ENCODE results near the gene LYL1.

The LYL1 gene

GRCh38 chr19:13060233-13060963 is 42.3 kb downstream of the LYL1 start:
- H3K79me1 ChIP-seq (replicated peaks; ENCODE audit: low read length, poor library complexity, severe bottlenecking): no peaks in the 10 kb centered on the region
- no peak overlapping the region for H3K14ac ChIP-seq (ENCODE audit: low read length in 2 of 2)
- DNase-seq: no peak
- H3K27me3 ChIP-seq (ENCODE audit: control insufficient read depth in 1 of 2, insufficient read depth in 1 of 2, low read length in 2 of 2): peaks cover 0 to 34% of the 10 kb centered on the region in 2 experiments
- no peak overlapping the region for H3K23ac ChIP-seq (ENCODE audit: low read length in 2 of 2)
- peaks cover 46% of the 10 kb centered on the region for H3K4me1 ChIP-seq (ENCODE audit: control insufficient read depth, insufficient read depth, low read depth, low read length)
- peaks cover 0 to 8% of the 10 kb centered on the region in 2 experiments for H3K36me3 ChIP-seq (ENCODE audit: control insufficient read depth in 1 of 2, insufficient read depth in 2 of 2, low read depth in 1 of 2, low read length in 2 of 2)
- peak overlapping the region; percentile 79 for H3K9ac ChIP-seq (ENCODE audit: low read length)
- H4K91ac ChIP-seq (ENCODE audit: low read length): peak overlapping the region; percentile 62
- no peak overlapping the region for H3K27ac ChIP-seq (ENCODE audit: low read length, poor library complexity, severe bottlenecking)
- peak overlapping the region; percentile 83 for H4K8ac ChIP-seq (ENCODE audit: low read length)
- H2BK120ac ChIP-seq (ENCODE audit: low read depth, low read length): peak overlapping the region; percentile 66
- H2AFZ ChIP-seq (ENCODE audit: low read depth, low read length): no peak overlapping the region
- no peaks in the 10 kb centered on the region for H3K9me3 ChIP-seq (ENCODE audit: control insufficient read depth, low read length)
- H3K18ac ChIP-seq (ENCODE audit: low read depth in 1 of 2, low read length in 2 of 2): peak overlapping the region; percentile 44 to 73
- H2BK15ac ChIP-seq (ENCODE audit: low read depth, poor library complexity, severe bottlenecking): peak overlapping the region; percentile 82
- peak overlapping the region; percentile 98 for H3K4me2 ChIP-seq (ENCODE audit: low read length, poor library complexity, severe bottlenecking)
- 37% methylated on average over 19 of the region's 19 CpGs for whole genome bisulfite sequencing
- peak overlapping the region; percentile 17 for H2AK5ac ChIP-seq (ENCODE audit: low read length, severe bottlenecking)
- H3K4ac ChIP-seq (ENCODE audit: low read depth in 1 of 2, low read length in 2 of 2): peak overlapping the region in 1 of 2 experiments; percentile 59
- H2BK5ac ChIP-seq (ENCODE audit: low read depth, low read length, poor library complexity, severe bottlenecking): no peak overlapping the region
- H2BK12ac ChIP-seq (ENCODE audit: low read length in 2 of 2): no peak overlapping the region
- H3K4me3 ChIP-seq (ENCODE audit: insufficient read depth in 1 of 2, low read depth in 1 of 2, low read length in 2 of 2): peak overlapping the region in 1 of 2 experiments; percentile 66

GRCh38 chr19:13058951-13059660 is 43.6 kb downstream of the LYL1 start:
- Histone ChIP-seq H2AFZ (ENCODE audit: low read depth, low read length) (no peak overlapping the region), H4K91ac (ENCODE audit: low read length) (no peak overlapping the region), H3K4me2 (ENCODE audit: low read length, poor library complexity, severe bottlenecking) (no peak overlapping the region), H3K14ac (ENCODE audit: low read length in 2 of 2) (no peak overlapping the region), H3K9ac (ENCODE audit: low read length) (peak overlapping the region; percentile 79), H3K23ac (ENCODE audit: low read length in 2 of 2) (no peak overlapping the region), H3K4ac (ENCODE audit: low read depth in 1 of 2, low read length in 2 of 2) (no peak overlapping the region), H3K27me3 (ENCODE audit: control insufficient read depth in 1 of 2, insufficient read depth in 1 of 2, low read length in 2 of 2) (peaks cover 0 to 21% of the 10 kb centered on the region in 2 experiments), H4K8ac (ENCODE audit: low read length) (no peak overlapping the region), H3K4me3 (ENCODE audit: insufficient read depth in 1 of 2, low read depth in 1 of 2, low read length in 2 of 2) (peak overlapping the region in 1 of 2 experiments; percentile 46), H3K18ac (ENCODE audit: low read depth in 1 of 2, low read length in 2 of 2) (peak overlapping the region in 1 of 2 experiments; percentile 29), H2BK5ac (ENCODE audit: low read depth, low read length, poor library complexity, severe bottlenecking) (no peak overlapping the region), H2BK15ac (ENCODE audit: low read depth, poor library complexity, severe bottlenecking) (no peak overlapping the region), H3K36me3 (ENCODE audit: control insufficient read depth in 1 of 2, insufficient read depth in 2 of 2, low read depth in 1 of 2, low read length in 2 of 2) (no peaks in the 10 kb centered on the region), H3K9me3 (ENCODE audit: control insufficient read depth, low read length) (no peaks in the 10 kb centered on the region), H3K27ac (ENCODE audit: low read length, poor library complexity, severe bottlenecking) (no peak overlapping the region), H3K79me1 (replicated peaks; ENCODE audit: low read length, poor library complexity, severe bottlenecking) (no peaks in the 10 kb centered on the region), H2AK5ac (ENCODE audit: low read length, severe bottlenecking) (peak overlapping the region; percentile 34), H2BK12ac (ENCODE audit: low read length in 2 of 2) (peak overlapping the region in 1 of 2 experiments; percentile 22), H3K4me1 (ENCODE audit: control insufficient read depth, insufficient read depth, low read depth, low read length) (peaks cover 58% of the 10 kb centered on the region), H2BK120ac (ENCODE audit: low read depth, low read length) (peak overlapping the region; percentile 22)
- DNase-seq: no peak
- WGBS: 67% methylated on average over 8 of the region's 12 CpGs

- Histone ChIP-seq H2AK5ac (ENCODE audit: low read length, severe bottlenecking) (peak overlapping the region; percentile 21), H3K23ac (ENCODE audit: low read length in 2 of 2) (no peak overlapping the region), H3K27ac (ENCODE audit: low read length, poor library complexity, severe bottlenecking) (no peak overlapping the region), H3K36me3 (ENCODE audit: control insufficient read depth in 1 of 2, insufficient read depth in 2 of 2, low read depth in 1 of 2, low read length in 2 of 2) (peaks cover 0 to 3% of the 10 kb centered on the region in 2 experiments), H3K14ac (ENCODE audit: low read length in 2 of 2) (no peak overlapping the region), H3K4ac (ENCODE audit: low read depth in 1 of 2, low read length in 2 of 2) (peak overlapping the region in 1 of 2 experiments; percentile 35), H3K4me3 (ENCODE audit: insufficient read depth in 1 of 2, low read depth in 1 of 2, low read length in 2 of 2) (no peak overlapping the region), H2BK12ac (ENCODE audit: low read length in 2 of 2) (peak overlapping the region in 1 of 2 experiments; percentile 43), H3K79me1 (replicated peaks; ENCODE audit: low read length, poor library complexity, severe bottlenecking) (no peaks in the 10 kb centered on the region), H2BK120ac (ENCODE audit: low read depth, low read length) (no peak overlapping the region), H2BK5ac (ENCODE audit: low read depth, low read length, poor library complexity, severe bottlenecking) (no peak overlapping the region), H3K4me2 (ENCODE audit: low read length, poor library complexity, severe bottlenecking) (no peak overlapping the region), H3K18ac (ENCODE audit: low read depth in 1 of 2, low read length in 2 of 2) (peak overlapping the region in 1 of 2 experiments; percentile 55), H3K9me3 (ENCODE audit: control insufficient read depth, low read length) (no peaks in the 10 kb centered on the region), H3K27me3 (ENCODE audit: control insufficient read depth in 1 of 2, insufficient read depth in 1 of 2, low read length in 2 of 2) (peaks cover 0 to 11% of the 10 kb centered on the region in 2 experiments), H3K9ac (ENCODE audit: low read length) (peak overlapping the region; percentile 87), H4K8ac (ENCODE audit: low read length) (no peak overlapping the region), H4K91ac (ENCODE audit: low read length) (peak overlapping the region; percentile 65), H2AFZ (ENCODE audit: low read depth, low read length) (no peak overlapping the region), H3K4me1 (ENCODE audit: control insufficient read depth, insufficient read depth, low read depth, low read length) (peaks cover 71% of the 10 kb centered on the region), H2BK15ac (ENCODE audit: low read depth, poor library complexity, severe bottlenecking) (peak overlapping the region; percentile 3)
- DNase-seq: peak; percentile 38
- 80% methylated on average over 2 of the region's 2 CpGs for WGBS
Observed at GRCh38 chr19:13057744-13058143, 44.9 kb downstream of the LYL1 start.

DNA sequence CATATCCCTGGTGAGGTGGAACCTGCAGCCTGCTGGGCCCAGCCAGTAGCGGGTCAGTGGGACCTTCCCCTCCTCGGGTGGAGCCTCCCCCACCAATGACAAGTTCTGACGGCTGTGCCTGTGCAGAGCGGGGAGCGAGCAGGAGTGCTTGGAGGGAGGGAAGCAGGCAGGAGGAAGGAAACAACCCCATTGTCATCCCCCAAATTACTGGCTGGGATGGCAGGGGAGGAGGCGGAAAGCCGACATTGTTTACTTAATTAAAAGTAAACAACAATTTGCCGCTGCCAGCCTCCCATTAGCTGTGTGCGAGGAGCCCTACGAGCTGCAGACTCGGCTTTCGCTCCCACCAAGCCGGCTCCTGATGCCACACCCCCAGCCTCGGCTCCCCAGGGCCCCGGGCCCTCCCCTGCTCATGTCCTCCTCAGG is 45.5 kb downstream of the LYL1 start:
- Histone ChIP-seq H3K4me1 (ENCODE audit: control insufficient read depth, insufficient read depth, low read depth, low read length) (peaks cover 76% of the 10 kb centered on the region), H3K18ac (ENCODE audit: low read depth in 1 of 2, low read length in 2 of 2) (peak overlapping the region in 1 of 2 experiments; percentile 82), H3K4me3 (ENCODE audit: insufficient read depth in 1 of 2, low read depth in 1 of 2, low read length in 2 of 2) (peak overlapping the region in 1 of 2 experiments; percentile 64), H2AK5ac (ENCODE audit: low read length, severe bottlenecking) (peak overlapping the region; percentile 82), H2AFZ (ENCODE audit: low read depth, low read length) (no peak overlapping the region), H2BK12ac (ENCODE audit: low read length in 2 of 2) (peak overlapping the region; percentile 7 to 93), H3K23ac (ENCODE audit: low read length in 2 of 2) (no peak overlapping the region), H3K14ac (ENCODE audit: low read length in 2 of 2) (peak overlapping the region in 1 of 2 experiments; percentile 19), H2BK15ac (ENCODE audit: low read depth, poor library complexity, severe bottlenecking) (peak overlapping the region; percentile 50), H3K4ac (ENCODE audit: low read depth in 1 of 2, low read length in 2 of 2) (peak overlapping the region in 1 of 2 experiments; percentile 54), H4K91ac (ENCODE audit: low read length) (peak overlapping the region; percentile 81), H3K36me3 (ENCODE audit: control insufficient read depth in 1 of 2, insufficient read depth in 2 of 2, low read depth in 1 of 2, low read length in 2 of 2) (peaks cover under 1 to 9% of the 10 kb centered on the region in 2 experiments), H3K27ac (ENCODE audit: low read length, poor library complexity, severe bottlenecking) (no peak overlapping the region), H4K8ac (ENCODE audit: low read length) (peak overlapping the region; percentile 8), H3K79me1 (replicated peaks; ENCODE audit: low read length, poor library complexity, severe bottlenecking) (no peaks in the 10 kb centered on the region), H3K9ac (ENCODE audit: low read length) (peak overlapping the region; percentile 87), H2BK5ac (ENCODE audit: low read depth, low read length, poor library complexity, severe bottlenecking) (no peak overlapping the region), H3K4me2 (ENCODE audit: low read length, poor library complexity, severe bottlenecking) (no peak overlapping the region), H3K9me3 (ENCODE audit: control insufficient read depth, low read length) (no peaks in the 10 kb centered on the region), H3K27me3 (ENCODE audit: control insufficient read depth in 1 of 2, insufficient read depth in 1 of 2, low read length in 2 of 2) (peaks cover 0 to 6% of the 10 kb centered on the region in 2 experiments), H2BK120ac (ENCODE audit: low read depth, low read length) (no peak overlapping the region)
- 8% methylated on average over 2 of the region's 15 CpGs for WGBS
- DNase-seq: peak; percentile 38

Data from mesenchymal stem cell (in vitro differentiated cells and primary cell).